Ectodermal cell (in vitro differentiated cells): ENCODE results near the gene SPOCK1.

Experiments
- H3K27ac ChIP-seq: 2 replicates; pipeline ENCODE4 v1.7.0; 2013; ENCODE audit warnings: mild to moderate bottlenecking, low read depth, low read length; ENCODE audit not compliant: insufficient read depth, poor library complexity, severe bottlenecking
- H3K27me3 ChIP-seq: 2 replicates; pipeline ENCODE4 v1.7.0; 2013; ENCODE audit warnings: mild to moderate bottlenecking, low read length; ENCODE audit not compliant: insufficient read depth, control insufficient read depth, poor library complexity, severe bottlenecking
- H3K36me3 ChIP-seq: one replicate; pipeline ENCODE4 v1.7.0; 2013; ENCODE audit warnings: low read length; ENCODE audit not compliant: control insufficient read depth, insufficient read depth
- H3K4me1 ChIP-seq: one replicate; pipeline ENCODE4 v1.7.0; 2013; ENCODE audit warnings: low read length; ENCODE audit not compliant: control insufficient read depth, insufficient read depth
- H3K4me3 ChIP-seq: 2 replicates; pipeline ENCODE4 v1.7.0; 2013; ENCODE audit warnings: low read depth, low read length, control low read depth; ENCODE audit not compliant: insufficient read depth
- H3K9me3 ChIP-seq: 2 replicates; pipeline ENCODE4 v1.7.0; 2013; ENCODE audit warnings: mild to moderate bottlenecking, low read length, moderate library complexity; ENCODE audit not compliant: control insufficient read depth
- WGBS, 2 experiments: methylation state at CpG; one replicate each; pipeline ENCODE4 v1.1.7; 2013; ENCODE audit warnings: missing lambda C conversion rate in 2 of 2; 5-methylcytosine and 5-hydroxymethylcytosine counted together

The SPOCK1 gene

DNA sequence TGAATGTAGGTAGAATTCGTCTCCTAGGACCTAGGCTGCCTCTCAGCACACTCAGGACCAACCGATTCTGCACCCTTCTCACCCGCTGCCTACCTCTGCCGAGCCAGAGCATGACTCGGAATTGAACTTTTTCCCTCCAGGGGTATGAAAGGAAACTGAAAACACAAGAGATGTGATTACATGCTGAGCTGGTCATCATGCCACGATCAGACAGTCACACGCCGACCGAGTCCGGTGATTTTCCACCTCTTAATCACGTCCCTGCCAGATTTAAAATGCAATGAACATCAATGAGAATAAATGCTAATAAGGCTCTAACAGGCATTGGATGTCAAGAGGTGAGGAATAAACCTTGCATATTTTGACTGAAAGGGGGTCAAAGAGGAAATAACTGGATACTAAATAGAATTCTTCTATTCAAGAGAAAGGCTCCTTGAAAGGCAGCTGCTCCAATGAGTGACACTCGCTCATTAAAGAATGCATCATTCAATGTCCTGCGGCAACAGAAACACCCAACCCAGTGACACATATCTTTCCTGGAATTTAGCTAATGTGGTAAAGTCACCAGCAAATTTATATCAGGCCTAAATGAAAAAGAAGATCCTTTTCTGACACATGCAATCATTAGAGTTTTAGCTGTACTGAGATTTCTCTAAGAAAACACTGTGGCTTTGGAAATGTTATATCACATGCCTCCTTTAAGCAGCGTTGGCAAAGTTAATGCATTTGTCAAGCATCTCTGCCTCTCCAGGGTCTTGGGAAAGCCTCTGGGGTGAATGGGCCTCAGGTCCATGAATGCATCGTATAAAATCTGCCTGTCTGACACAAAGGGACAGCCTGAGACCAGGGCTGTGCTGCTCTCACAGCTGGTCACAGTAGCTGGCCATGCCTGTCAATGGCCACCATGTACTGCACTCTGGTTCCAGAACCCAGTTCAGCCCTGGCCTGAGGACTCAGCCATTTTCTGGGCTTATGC is 128.7 kb downstream of the SPOCK1 start:
- Histone ChIP-seq H3K9me3 (no peaks in the 10 kb centered on the region), H3K36me3 (no peaks in the 10 kb centered on the region), H3K27me3 (no peaks in the 10 kb centered on the region), H3K27ac (peak overlapping the region; percentile 38), H3K4me3 (no peak overlapping the region), H3K4me1 (peaks cover 20% of the 10 kb centered on the region)
- WGBS, 2 experiments, result 89 to 96% methylated on average over 15 of the region's 15 CpGs

- Histone ChIP-seq H3K36me3 (no peaks in the 10 kb centered on the region), H3K27me3 (no peaks in the 10 kb centered on the region), H3K27ac (no peak overlapping the region), H3K4me3 (no peak overlapping the region), H3K4me1 (peaks cover 20% of the 10 kb centered on the region), H3K9me3 (no peaks in the 10 kb centered on the region)
- 95% methylated on average over 6 of the region's 6 CpGs for WGBS, 2 experiments
Observed at GRCh38 chr5:137368651-137369050, 130.5 kb downstream of the SPOCK1 start.

- Histone ChIP-seq H3K4me3 (no peak overlapping the region), H3K27ac (no peak overlapping the region), H3K4me1 (peaks cover 20% of the 10 kb centered on the region), H3K9me3 (no peaks in the 10 kb centered on the region), H3K27me3 (no peaks in the 10 kb centered on the region), H3K36me3 (no peaks in the 10 kb centered on the region)
- WGBS, 2 experiments, result 91 to 93% methylated on average over 1 of the region's 1 CpG
Observed at GRCh38 chr5:137367951-137368350, 131.2 kb downstream of the SPOCK1 start.

- Histone ChIP-seq H3K4me3 (no peak overlapping the region), H3K4me1 (peaks cover 19% of the 10 kb centered on the region), H3K36me3 (no peaks in the 10 kb centered on the region), H3K9me3 (no peaks in the 10 kb centered on the region), H3K27me3 (no peaks in the 10 kb centered on the region), H3K27ac (no peak overlapping the region)
- WGBS, 2 experiments, result 91 to 92% methylated on average over 3 of the region's 3 CpGs
Observed at GRCh38 chr5:137366526-137366925, 132.6 kb downstream of the SPOCK1 start.

GRCh38 chr5:137365126-137365865 is 133.8 kb downstream of the SPOCK1 start:
- H3K27ac ChIP-seq, result no peak overlapping the region
- WGBS, 2 experiments, result 92 to 94% methylated on average over 2 to 3 of the region's 3 CpGs
- no peak overlapping the region for H3K4me3 ChIP-seq
- no peaks in the 10 kb centered on the region for H3K36me3 ChIP-seq
- no peaks in the 10 kb centered on the region for H3K27me3 ChIP-seq
- H3K9me3 ChIP-seq, result no peaks in the 10 kb centered on the region
- peaks cover 8% of the 10 kb centered on the region for H3K4me1 ChIP-seq

GRCh38 chr5:137361280-137361679 is 137.8 kb downstream of the SPOCK1 start:
- H3K4me1 ChIP-seq, result no peaks in the 10 kb centered on the region
- H3K4me3 ChIP-seq, result no peak overlapping the region
- 89 to 94% methylated on average over 1 to 2 of the region's 2 CpGs for WGBS, 2 experiments
- H3K9me3 ChIP-seq, result no peaks in the 10 kb centered on the region
- H3K27me3 ChIP-seq, result no peaks in the 10 kb centered on the region
- no peaks in the 10 kb centered on the region for H3K36me3 ChIP-seq
- H3K27ac ChIP-seq, result no peak overlapping the region

GRCh38 chr5:137360607-137361006 is 138.5 kb downstream of the SPOCK1 start:
- no peaks in the 10 kb centered on the region for H3K27me3 ChIP-seq
- no peaks in the 10 kb centered on the region for H3K36me3 ChIP-seq
- no peaks in the 10 kb centered on the region for H3K9me3 ChIP-seq
- H3K4me3 ChIP-seq, result no peak overlapping the region
- H3K4me1 ChIP-seq, result no peaks in the 10 kb centered on the region
- H3K27ac ChIP-seq, result no peak overlapping the region

DNA sequence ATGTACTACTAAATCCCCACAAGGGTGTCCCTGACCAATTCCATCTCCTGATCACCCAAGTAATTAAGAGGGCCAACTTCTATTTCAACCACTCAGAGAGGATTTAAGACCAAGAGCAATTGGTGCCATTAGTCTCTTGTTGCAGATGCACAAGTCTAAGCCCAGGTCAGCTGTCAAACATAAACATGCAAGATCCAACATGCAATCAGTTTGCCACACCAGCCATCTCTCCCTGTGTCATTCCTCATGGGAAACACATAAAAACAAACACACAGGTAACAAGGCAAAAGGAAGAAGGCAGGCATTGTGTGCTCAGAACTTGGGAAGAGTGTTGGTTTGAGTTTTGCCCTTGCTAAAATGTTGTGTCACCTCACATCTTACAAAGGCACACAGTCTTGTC is 139.2 kb downstream of the SPOCK1 start:
- no peaks in the 10 kb centered on the region for H3K27me3 ChIP-seq
- no peak overlapping the region for H3K4me3 ChIP-seq
- H3K36me3 ChIP-seq, result no peaks in the 10 kb centered on the region
- H3K27ac ChIP-seq, result no peak overlapping the region
- H3K4me1 ChIP-seq, result no peaks in the 10 kb centered on the region
- H3K9me3 ChIP-seq, result no peaks in the 10 kb centered on the region

GRCh38 chr5:137357436-137357835 is 141.7 kb downstream of the SPOCK1 start:
- 95 to 97% methylated on average over 3 of the region's 3 CpGs for WGBS, 2 experiments
- H3K4me1 ChIP-seq, result no peaks in the 10 kb centered on the region
- no peak overlapping the region for H3K4me3 ChIP-seq
- no peaks in the 10 kb centered on the region for H3K9me3 ChIP-seq
- no peak overlapping the region for H3K27ac ChIP-seq
- no peaks in the 10 kb centered on the region for H3K36me3 ChIP-seq
- H3K27me3 ChIP-seq, result no peaks in the 10 kb centered on the region

DNA sequence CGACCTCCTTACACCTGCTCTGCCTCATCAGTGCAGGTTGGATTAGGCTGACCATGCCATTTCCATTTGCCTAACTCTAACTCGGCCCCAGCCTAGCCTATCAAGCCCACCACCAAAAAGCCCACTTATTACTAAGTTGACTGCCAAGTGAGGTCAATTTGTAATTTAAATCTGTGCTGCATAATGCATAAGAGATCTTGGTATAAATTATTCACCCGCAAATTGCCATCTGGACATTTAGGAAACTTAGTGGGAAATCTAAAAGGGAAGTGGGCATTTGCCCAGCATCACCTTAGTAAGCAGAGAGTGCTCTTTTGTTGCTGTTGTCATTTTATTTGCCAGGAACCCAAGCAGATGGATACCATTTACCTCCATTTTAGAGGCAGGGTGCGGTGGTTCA is 143.0 kb downstream of the SPOCK1 start:
- WGBS, 2 experiments, result 90 to 96% methylated on average over 3 to 4 of the region's 4 CpGs
- H3K36me3 ChIP-seq, result no peaks in the 10 kb centered on the region
- no peak overlapping the region for H3K27ac ChIP-seq

More for the DNA sequence above, 143.0 kb downstream of the SPOCK1 start:
- no peaks in the 10 kb centered on the region for H3K27me3 ChIP-seq
- no peaks in the 10 kb centered on the region for H3K9me3 ChIP-seq
- H3K4me3 ChIP-seq, result no peak overlapping the region
- no peaks in the 10 kb centered on the region for H3K4me1 ChIP-seq
